HG03025 (cell line): ENCODE measurements around the gene SUPT20HL1.
"Not testable (repeated sequence)": the region's sequence is repeated elsewhere in the genome, so short reads cannot be mapped to it uniquely, and the experiment has no call there.

ENCODE experiments used
- ATAC-seq: cut with Tn5 transposase; IDR thresholded peaks from one replicate; pipeline ENCODE4 v1.9.1; 2021; ENCODE audit warnings: mild to moderate bottlenecking, moderate library complexity; ENCODE audit not compliant: unreplicated experiment, low FRiP score

The SUPT20HL1 gene

GRCh38 chrX:24360272-24360671 is at the start of gene SUPT20HL1:
Gene SUPT20HL1 (plus strand): TSS chrX:24360639. CDS start chrX:24362761, 2,122 bp downstream.
- ATAC-seq = no peak

- not testable (repeated sequence) for ATAC-seq
Measured at GRCh38 chrX:24310916-24311315, 49.5 kb upstream of the SUPT20HL1 start.

GRCh38 chrX:24311507-24312248 is 48.8 kb upstream of the SUPT20HL1 start:
- not testable (repeated sequence) for ATAC-seq

GRCh38 chrX:24312249-24312607 is 48.2 kb upstream of the SUPT20HL1 start:
- ATAC-seq = not testable (repeated sequence)

- ATAC-seq = no peak
Measured at GRCh38 chrX:24314019-24314635, 46.3 kb upstream of the SUPT20HL1 start, which contains the start of gene SUPT20HL2. Gene SUPT20HL2 (minus strand): TSS chrX:24314069. CDS start chrX:24313315, 754 bp downstream.

GRCh38 chrX:24316111-24316510 is 44.3 kb upstream of the SUPT20HL1 start:
- ATAC-seq = no peak

- ATAC-seq = no peak
Measured at GRCh38 chrX:24317567-24317966, 42.9 kb upstream of the SUPT20HL1 start.

- ATAC-seq = no peak
Measured at GRCh38 chrX:24321741-24322395, 38.6 kb upstream of the SUPT20HL1 start.

- ATAC-seq = no peak
Measured at GRCh38 chrX:24325231-24325630, 35.2 kb upstream of the SUPT20HL1 start.

- ATAC-seq = no peak
Measured at GRCh38 chrX:24332878-24333277, 27.6 kb upstream of the SUPT20HL1 start.

- no peak for ATAC-seq
Measured at GRCh38 chrX:24333371-24333770, 27.1 kb upstream of the SUPT20HL1 start.

- no peak for ATAC-seq
Measured at GRCh38 chrX:24334461-24334860, 26.0 kb upstream of the SUPT20HL1 start.

- no peak for ATAC-seq
Measured at GRCh38 chrX:24335871-24336270, 24.6 kb upstream of the SUPT20HL1 start.

- ATAC-seq = no peak
Measured at GRCh38 chrX:24339911-24340310, 20.5 kb upstream of the SUPT20HL1 start.

- no peak for ATAC-seq
Measured at GRCh38 chrX:24340501-24340900, 19.9 kb upstream of the SUPT20HL1 start.

GRCh38 chrX:24341795-24342194 is 18.6 kb upstream of the SUPT20HL1 start:
- no peak for ATAC-seq

- ATAC-seq = no peak
Measured at GRCh38 chrX:24343719-24344118, 16.7 kb upstream of the SUPT20HL1 start.

GRCh38 chrX:24347881-24348280 is 12.6 kb upstream of the SUPT20HL1 start:
- no peak for ATAC-seq

- no peak for ATAC-seq
Measured at GRCh38 chrX:24350217-24350616, 10.2 kb upstream of the SUPT20HL1 start.

GRCh38 chrX:24355095-24355494 is 5.3 kb upstream of the SUPT20HL1 start:
- ATAC-seq = no peak

GRCh38 chrX:24357106-24357505 is 3.3 kb upstream of the SUPT20HL1 start:
- no peak for ATAC-seq
